GM13977 (cell line): ENCODE data around the gene STAB2.
"Not testable (repeated sequence)": the region's sequence is repeated elsewhere in the genome, so short reads cannot be mapped to it uniquely, and the experiment has no call there.

Experiments
- DNase-seq: peaks from one replicate; pipeline ENCODE4 v3.0.0; 2012; ENCODE audit warnings: low spot score
- CTCF ChIP-seq: IDR thresholded peaks from 2 replicates; pipeline ENCODE4 v1.5.1; 2012; ENCODE audit warnings: mild to moderate bottlenecking, control low read depth; ENCODE audit not compliant: insufficient read depth; ENCODE audit errors: extremely low read depth, missing control alignments
- in situ Hi-C: fragments of 300-500 bp; cut with MboI; formaldehyde crosslinking; loops from one replicate; pipeline ENCODE4 v1.12.0; 2022; ENCODE audit warnings: low sequenced_read_pairs, low pct_unique_long_range_greater_than_20kb, mixed read lengths, inconsistent platforms; ENCODE audit not compliant: unreplicated experiment

Gene STAB2

GRCh38 chr12:103639983-103640382 is 52.9 kb downstream of the STAB2 start:
- no peak for TF ChIP-seq CTCF
- in situ Hi-C loops, result no loop called here

GRCh38 chr12:103640410-103640809 is 53.3 kb downstream of the STAB2 start:
- in situ Hi-C loops, result no loop called here
- DNase-seq, result no peak
- TF ChIP-seq CTCF, result no peak

More at GRCh38 chr12:103639983-103640382, 52.9 kb downstream of the STAB2 start:
- no peak for DNase-seq

- in situ Hi-C loops, result no loop called here
- no peak for TF ChIP-seq CTCF
- peak; percentile 27 for DNase-seq
Measured at GRCh38 chr12:103640831-103641230, 53.8 kb downstream of the STAB2 start.

DNA sequence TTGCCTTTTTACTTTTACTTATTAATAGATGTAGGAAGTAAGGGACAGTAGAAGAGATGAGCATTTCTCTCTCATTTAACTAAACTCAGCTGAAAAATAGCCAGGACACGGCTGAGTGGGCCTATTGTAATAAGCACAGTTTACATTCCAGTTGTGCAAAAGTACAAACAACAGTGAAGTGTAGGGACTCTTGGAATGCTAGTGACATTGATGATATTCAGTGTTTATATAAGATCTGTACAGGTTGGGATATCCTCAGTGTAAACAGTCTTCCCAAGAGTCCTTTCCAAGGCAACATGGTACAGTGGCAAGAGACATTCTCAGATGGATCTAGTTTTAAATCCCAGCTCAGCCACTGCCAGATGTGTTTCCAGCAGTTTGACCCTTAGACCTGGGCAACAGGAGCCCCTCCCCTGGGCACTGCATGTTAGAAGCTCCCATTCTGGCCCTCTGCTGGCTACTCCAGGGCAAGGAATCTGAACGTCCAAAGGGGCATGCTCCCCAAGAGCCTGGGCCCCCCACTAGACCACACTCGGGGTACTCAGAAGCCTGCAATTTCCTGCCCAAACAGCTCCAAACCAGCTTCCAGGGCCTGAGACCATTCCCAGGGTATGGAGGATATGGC is 55.3 kb downstream of the STAB2 start:
- TF ChIP-seq CTCF, result no peak
- in situ Hi-C loops, result no loop called here
- no peak for DNase-seq

DNA sequence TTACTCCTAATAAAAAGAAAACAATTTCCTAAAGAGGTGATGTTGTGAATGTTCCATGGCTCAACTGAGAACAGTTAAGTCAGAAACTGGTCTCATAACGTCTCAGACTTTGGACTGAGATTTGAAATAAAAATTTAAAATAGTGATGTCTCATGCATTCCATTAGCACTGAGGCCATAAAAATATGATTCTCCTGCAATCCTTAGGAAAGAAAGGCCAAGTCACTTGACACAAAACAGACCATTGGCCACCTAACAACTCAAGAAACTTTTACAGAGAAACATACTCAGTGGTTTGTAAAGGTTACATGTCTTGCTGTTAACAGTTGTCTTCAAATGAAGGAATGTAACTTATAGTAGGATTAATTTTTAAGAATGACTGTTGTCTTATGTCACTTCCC is 58.1 kb downstream of the STAB2 start:
- DNase-seq, result no peak
- in situ Hi-C loops, result no loop called here
- TF ChIP-seq CTCF, result no peak

- no peak for DNase-seq
- no peak for TF ChIP-seq CTCF
- in situ Hi-C loops, result no loop called here
Measured at GRCh38 chr12:103647267-103647666, 60.2 kb downstream of the STAB2 start.

DNA sequence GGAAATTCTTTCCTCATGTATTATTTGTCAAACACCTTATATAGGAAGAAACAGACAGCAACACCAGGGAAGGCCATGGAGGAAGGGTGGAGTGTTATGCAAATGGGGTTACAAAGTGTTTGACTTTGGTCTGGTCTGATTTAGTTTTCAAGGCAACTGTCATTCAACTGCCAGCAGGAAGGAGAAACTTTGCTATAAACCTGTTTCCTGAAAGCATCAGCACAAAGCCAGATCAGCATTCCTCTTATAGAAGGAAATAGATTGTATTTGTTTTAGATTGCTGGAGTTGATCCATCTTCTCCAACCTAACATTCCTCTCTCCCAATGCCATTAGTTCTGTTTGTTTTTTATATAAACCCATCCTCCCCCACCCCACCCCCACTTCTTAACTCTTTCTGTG is 65.7 kb downstream of the STAB2 start:
- no peak for DNase-seq
- no peak for TF ChIP-seq CTCF

GRCh38 chr12:103653568-103654173 is 66.6 kb downstream of the STAB2 start:
- DNase-seq, in situ Hi-C loops: not testable (repeated sequence)

More for the DNA sequence above, 65.7 kb downstream of the STAB2 start:
- in situ Hi-C loops, result no loop called here
